GM11168 (cell line): ENCODE results near the gene ARNT2.

Experiments
- in situ Hi-C: fragments of 300-500 bp; cut with MboI; formaldehyde crosslinking; loops from one replicate; pipeline ENCODE4 v1.12.0; 2022; ENCODE audit warnings: low sequenced_read_pairs; ENCODE audit not compliant: unreplicated experiment

ARNT2 gene

GRCh38 chr15:80461356-80462095 lies 57.3 kb downstream of the ARNT2 start:
- in situ Hi-C loops, result loop anchor here (25.0 kb wide), 1 partner anchor 501 kb away; no protein-coding TSS in a partner anchor

DNA sequence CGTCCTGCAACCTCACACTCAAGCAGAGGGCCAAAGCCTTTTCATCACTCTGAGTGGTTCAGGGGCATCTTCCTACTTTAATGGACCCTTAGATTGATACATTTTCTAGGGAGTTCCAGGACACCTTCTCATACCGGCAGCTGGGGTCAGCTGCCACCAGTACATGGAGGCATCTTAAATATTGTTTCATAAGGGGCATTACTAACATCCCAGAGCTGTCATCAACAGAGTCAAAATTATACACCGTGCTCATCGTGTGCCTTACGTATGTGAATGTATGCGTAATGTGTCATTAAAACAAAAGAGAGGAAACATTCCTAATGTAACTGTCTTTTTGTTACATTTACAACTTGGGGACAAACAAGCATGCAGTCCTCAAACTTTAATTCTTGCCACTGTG lies 57.9 kb downstream of the ARNT2 start:
- in situ Hi-C loops, result loop anchor here (25.0 kb wide), 1 partner anchor 500 kb away; no protein-coding TSS in a partner anchor

DNA sequence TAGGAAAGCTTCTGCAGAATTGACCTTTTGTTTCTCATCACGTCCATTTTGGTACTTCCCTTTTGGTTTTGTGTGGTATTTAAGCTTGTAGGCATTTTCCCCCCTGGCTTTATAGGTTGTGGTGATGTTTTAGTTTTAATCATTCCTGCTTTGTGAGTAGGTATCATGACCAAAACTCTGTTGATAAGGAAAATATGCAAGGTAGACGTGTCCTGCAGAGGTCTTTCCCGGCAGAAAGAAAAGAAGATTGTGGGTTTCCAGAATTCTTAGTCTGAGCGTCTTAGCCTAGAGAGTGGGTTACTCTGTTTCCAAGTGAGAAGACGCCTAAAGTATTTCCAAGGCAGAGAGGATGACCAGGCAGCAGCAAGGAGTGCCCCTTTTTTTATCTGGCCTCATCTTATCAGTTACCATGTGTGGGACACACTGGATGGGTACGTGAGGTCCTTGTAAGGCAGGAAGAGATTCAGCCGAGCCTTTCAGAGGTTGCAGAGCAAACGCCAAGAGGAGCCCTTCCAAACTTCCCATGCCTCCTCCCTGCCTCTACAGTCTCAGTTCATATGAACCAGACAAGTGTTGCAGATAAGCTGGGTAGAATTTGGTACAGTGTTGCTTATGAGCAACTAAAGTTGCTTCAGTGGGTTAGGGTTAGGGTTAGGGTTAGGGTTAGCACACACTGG lies 58.8 kb downstream of the ARNT2 start:
- in situ Hi-C loops, result loop anchor here (25.0 kb wide), 1 partner anchor 499 kb away; no protein-coding TSS in a partner anchor

GRCh38 chr15:80464951-80465625 lies 60.9 kb downstream of the ARNT2 start:
- in situ Hi-C loops, result loop anchor here (25.0 kb wide), 1 partner anchor 497 kb away; no protein-coding TSS in a partner anchor

DNA sequence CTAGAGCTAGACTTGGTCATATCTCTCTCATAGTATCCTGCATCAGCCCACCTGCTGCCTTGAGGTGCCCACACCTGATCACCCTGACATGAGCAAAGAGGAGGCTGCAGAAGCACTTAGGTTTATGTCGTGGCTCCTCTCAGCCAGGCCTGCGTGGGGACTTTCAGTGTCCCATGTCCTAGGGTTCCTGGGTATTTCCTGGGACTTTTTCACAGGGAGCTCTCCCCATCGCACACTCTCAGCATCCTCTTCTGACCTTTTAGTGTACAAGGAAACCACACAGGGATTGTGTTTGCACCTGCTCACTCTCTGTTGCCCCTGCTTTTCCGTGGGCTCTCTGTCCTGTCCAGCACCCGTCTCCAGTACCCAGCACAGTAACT lies 61.4 kb downstream of the ARNT2 start:
- in situ Hi-C loops, result loop anchor here (25.0 kb wide), 1 partner anchor 497 kb away; no protein-coding TSS in a partner anchor

DNA sequence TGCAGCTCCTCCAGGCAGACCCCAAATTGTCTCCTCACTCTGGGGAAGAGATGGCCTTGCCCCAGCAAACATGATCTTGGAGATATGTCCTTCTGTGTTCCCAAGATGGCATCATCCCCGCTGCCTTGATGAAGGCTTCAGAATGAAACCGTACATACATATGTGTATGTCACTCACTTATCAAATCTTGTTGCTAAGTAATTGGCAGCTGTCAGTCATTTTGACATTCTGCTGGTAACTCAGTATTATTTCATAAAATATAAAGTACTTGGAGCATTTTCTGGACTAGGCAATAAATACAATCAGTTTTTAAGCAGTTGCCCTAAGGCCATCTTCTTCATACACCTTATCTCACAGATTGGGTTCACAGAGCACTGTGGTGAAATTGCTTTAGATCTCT lies 62.4 kb downstream of the ARNT2 start:
- in situ Hi-C loops, result loop anchor here (25.0 kb wide), 1 partner anchor 496 kb away; no protein-coding TSS in a partner anchor

- in situ Hi-C loops, result loop anchor here (25.0 kb wide), 1 partner anchor 495 kb away; no protein-coding TSS in a partner anchor
Measured at GRCh38 chr15:80467311-80467714, 63.1 kb downstream of the ARNT2 start.

- in situ Hi-C loops, result loop anchor here (25.0 kb wide), 1 partner anchor 494 kb away; no protein-coding TSS in a partner anchor
Measured at GRCh38 chr15:80468796-80469195, 64.6 kb downstream of the ARNT2 start.

GRCh38 chr15:80471881-80472280 lies 67.7 kb downstream of the ARNT2 start:
- in situ Hi-C loops, result loop anchor here (25.0 kb wide), 1 partner anchor 490 kb away; no protein-coding TSS in a partner anchor

DNA sequence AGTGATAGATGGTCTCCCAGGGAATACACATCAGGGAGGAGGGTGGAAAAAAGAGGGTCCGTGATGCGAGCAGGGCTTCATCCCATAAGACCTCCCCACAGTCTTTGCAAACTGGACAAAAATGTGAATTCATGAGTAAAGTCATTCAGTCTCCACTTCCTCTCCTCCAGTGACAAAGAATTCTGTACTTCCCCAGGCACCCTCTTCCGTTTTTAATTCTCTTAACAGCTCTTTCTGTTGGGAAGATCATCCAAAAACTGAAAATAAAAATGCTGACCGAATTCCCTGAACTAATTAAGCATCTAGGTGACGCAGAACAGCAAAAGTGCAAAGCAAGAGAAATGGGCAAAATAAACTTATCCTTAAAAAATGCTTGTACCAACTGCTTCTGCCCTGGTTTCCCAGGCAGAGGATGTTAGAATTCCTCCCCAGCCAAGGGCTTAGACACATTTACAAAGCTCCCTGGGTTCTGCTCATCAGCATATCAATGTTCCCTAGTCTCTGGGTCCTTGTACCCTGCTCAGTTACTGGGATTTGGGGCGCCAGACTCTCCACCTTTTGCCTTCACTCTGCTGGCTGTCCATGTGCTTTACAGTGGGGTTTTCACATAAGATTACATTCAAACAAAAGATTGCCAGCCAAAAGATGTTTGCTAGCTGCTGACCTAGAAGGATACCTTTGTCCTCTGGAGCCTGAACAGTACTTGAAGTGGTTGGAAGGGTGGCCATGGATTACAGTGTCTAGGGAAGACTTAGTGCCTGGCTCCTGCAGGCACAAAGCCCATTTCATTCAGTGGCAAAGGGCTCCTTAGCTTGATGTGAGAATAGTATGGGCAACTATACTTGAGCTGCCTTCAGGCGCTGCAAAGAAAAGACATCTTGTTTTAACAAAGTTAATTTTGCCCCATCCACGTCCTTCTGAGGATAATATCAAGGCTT lies 69.4 kb downstream of the ARNT2 start:
- in situ Hi-C loops, result loop anchor here (25.0 kb wide), 1 partner anchor 489 kb away; no protein-coding TSS in a partner anchor

- in situ Hi-C loops, result loop anchor here (25.0 kb wide), 1 partner anchor 488 kb away; no protein-coding TSS in a partner anchor
Measured at GRCh38 chr15:80474224-80475215, 70.3 kb downstream of the ARNT2 start.

DNA sequence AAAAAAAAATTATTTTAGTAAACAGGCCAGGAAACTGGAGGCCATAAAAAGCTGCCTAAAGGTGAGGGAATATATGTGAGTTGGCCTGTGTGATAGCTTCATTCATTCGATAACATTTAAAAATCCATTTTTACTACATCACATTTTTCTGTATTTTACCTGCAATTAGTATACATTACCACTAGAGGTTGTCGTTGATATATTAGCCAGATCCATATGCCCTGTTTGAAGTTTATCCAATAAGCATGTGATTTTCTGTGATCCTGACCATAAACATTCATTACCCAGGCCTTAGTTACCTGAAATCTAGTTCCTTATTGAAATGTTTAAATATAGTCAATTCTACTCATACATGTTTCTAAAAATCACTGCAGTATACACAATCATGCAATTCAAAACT lies 71.4 kb downstream of the ARNT2 start:
- in situ Hi-C loops, result no loop called here

- in situ Hi-C loops, result no loop called here
Measured at GRCh38 chr15:80476036-80476435, 71.9 kb downstream of the ARNT2 start.

GRCh38 chr15:80478075-80478474 lies 73.9 kb downstream of the ARNT2 start:
- in situ Hi-C loops, result no loop called here

DNA sequence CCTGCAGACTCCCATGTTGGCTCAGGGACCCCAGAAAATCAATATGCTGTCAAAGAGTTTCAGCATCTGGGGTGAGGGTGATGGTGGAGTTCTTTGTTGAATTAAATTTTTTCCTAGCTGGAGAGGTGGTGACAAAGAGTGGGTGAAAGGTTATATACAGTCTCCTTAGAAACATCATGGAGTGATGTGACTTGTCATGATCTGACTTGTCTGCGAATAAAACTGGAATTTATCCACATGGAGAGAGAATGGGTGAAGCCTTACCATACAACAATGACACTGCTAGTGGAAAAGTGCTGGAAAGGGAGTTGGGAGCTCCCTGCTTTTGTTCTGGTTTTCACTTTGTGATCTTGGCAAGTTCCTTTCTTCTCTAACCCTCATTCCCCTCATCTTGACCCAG lies 75.0 kb downstream of the ARNT2 start:
- in situ Hi-C loops, result no loop called here

- in situ Hi-C loops, result no loop called here
Measured at GRCh38 chr15:80480171-80480811, 76.1 kb downstream of the ARNT2 start.

DNA sequence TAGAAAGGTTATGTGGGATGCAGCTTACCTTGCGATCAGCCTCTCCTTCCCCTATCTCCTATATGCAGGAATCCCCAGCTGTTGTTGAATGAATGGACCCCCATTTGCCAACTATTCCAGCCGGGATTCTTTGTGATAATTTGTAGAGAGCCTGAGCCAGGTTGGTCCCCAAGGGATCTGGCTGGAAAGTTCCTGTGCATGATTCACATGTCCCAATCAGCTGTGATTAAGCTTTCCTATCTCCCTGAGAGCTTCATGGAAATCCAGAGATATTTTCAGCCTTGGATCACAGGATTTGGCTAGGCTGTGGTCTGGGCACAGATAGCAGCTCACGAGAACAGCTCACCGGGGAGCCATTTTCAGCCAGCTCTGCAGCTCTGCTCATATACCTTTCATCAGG lies 76.7 kb downstream of the ARNT2 start:
- in situ Hi-C loops, result no loop called here

DNA sequence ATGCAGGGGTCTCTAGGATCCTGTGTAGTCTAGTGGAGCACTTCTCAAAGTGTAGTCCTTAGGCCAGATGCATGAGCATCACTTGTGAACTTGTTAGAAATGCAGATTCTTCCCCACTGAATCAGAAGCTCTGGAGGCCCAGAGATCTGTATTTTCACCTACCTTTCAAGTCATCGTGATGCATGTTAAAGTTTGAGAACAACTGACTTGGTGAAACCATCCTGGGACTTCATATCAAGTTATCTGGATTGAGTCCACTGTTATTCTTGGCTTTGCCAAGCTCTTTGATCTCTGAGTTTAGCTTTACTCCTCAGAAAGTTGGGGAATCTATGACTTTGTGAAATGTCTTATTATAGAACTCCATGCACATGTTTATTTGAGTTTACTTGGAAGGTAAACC lies 78.5 kb downstream of the ARNT2 start:
- in situ Hi-C loops, result no loop called here
